BE2C (cell line): Measurements from ENCODE around the gene AOC3.

Experiments
- DNase-seq: peaks from one replicate; pipeline ENCODE4 v3.0.0-alpha.2; 2020
- H3K27me3 ChIP-seq: fragments of 250-450 bp; sonication (Bioruptor Pico); 2 replicates; pipeline ENCODE4 v1.5.1; 2020; ENCODE audit warnings: mild to moderate bottlenecking
- H3K36me3 ChIP-seq: fragments of 250-450 bp; sonication (Bioruptor Pico); 2 replicates; pipeline ENCODE4 v1.5.1; 2020; ENCODE audit warnings: mild to moderate bottlenecking
- H3K4me1 ChIP-seq: fragments of 250-450 bp; sonication (Bioruptor Pico); 2 replicates; pipeline ENCODE4 v1.5.1; 2020
- H3K4me3 ChIP-seq: 2 replicates; pipeline ENCODE4 v1.5.1; 2011; ENCODE audit warnings: low read depth, low read length
- H3K9me3 ChIP-seq: fragments of 250-450 bp; sonication (Bioruptor Pico); 2 replicates; pipeline ENCODE4 v1.5.1; 2020
- TF ChIP-seq, protein P1 (sequence below): IDR thresholded peaks from 2 replicates; pipeline ENCODE4 v1.5.1; 2012; ENCODE audit warnings: mild to moderate bottlenecking, low read depth, low read length

The AOC3 gene

DNA sequence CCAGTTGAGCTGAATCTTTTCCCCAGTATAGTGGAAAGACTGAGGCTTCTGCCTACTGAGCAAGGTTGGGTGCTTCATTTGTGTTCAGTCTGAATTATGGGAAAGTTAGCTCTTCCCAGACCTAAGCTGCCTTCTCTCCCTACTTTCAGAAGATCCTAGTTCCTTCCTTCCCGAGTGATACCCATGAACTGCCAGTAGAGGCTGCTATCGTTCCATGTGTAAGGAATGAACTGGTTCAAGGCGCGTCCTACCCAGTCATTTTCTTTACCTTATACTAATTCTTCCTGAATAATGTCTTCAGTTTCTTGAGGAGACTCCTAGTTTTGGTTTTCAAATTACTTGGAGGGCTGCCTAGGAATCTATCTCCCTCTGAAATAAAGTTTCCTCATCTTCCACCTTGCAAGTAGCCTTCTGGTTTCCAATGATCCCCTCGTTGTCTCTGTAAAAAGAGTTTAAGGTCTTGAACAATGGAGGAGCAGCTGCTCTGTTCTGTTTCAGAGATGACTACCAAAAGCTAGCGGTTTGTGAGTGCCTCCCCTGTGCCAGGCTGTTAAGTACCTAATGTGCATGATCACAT, 7.6 kb upstream of the AOC3 start:
- Histone ChIP-seq H3K4me1 (no peaks in the 10 kb centered on the region), H3K27me3 (no peaks in the 10 kb centered on the region), H3K36me3 (peaks cover 48% of the 10 kb centered on the region), H3K9me3 (no peaks in the 10 kb centered on the region), H3K4me3 (no peak overlapping the region)
- TF ChIP-seq, protein P1, sequence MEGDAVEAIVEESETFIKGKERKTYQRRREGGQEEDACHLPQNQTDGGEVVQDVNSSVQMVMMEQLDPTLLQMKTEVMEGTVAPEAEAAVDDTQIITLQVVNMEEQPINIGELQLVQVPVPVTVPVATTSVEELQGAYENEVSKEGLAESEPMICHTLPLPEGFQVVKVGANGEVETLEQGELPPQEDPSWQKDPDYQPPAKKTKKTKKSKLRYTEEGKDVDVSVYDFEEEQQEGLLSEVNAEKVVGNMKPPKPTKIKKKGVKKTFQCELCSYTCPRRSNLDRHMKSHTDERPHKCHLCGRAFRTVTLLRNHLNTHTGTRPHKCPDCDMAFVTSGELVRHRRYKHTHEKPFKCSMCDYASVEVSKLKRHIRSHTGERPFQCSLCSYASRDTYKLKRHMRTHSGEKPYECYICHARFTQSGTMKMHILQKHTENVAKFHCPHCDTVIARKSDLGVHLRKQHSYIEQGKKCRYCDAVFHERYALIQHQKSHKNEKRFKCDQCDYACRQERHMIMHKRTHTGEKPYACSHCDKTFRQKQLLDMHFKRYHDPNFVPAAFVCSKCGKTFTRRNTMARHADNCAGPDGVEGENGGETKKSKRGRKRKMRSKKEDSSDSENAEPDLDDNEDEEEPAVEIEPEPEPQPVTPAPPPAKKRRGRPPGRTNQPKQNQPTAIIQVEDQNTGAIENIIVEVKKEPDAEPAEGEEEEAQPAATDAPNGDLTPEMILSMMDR: peak; percentile 100
- peak; percentile 45 for DNase-seq

GRCh38 chr17:42844271-42844670, 6.7 kb upstream of the AOC3 start, which contains the start of gene AOC2:
AOC2 (plus strand) TSS chr17:42844580; CDS start chr17:42844627, 47 bp downstream.
- H3K4me3 ChIP-seq: no peak within 1 kb of the TSS
- H3K9me3 ChIP-seq: no peaks in the 10 kb centered on the region
- TF ChIP-seq, protein P1: no peak
- H3K4me1 ChIP-seq: no peaks in the 10 kb centered on the region
- H3K27me3 ChIP-seq: no peaks in the 10 kb centered on the region
- peaks cover 39% of the 10 kb centered on the region for H3K36me3 ChIP-seq
- no peak for DNase-seq

DNA sequence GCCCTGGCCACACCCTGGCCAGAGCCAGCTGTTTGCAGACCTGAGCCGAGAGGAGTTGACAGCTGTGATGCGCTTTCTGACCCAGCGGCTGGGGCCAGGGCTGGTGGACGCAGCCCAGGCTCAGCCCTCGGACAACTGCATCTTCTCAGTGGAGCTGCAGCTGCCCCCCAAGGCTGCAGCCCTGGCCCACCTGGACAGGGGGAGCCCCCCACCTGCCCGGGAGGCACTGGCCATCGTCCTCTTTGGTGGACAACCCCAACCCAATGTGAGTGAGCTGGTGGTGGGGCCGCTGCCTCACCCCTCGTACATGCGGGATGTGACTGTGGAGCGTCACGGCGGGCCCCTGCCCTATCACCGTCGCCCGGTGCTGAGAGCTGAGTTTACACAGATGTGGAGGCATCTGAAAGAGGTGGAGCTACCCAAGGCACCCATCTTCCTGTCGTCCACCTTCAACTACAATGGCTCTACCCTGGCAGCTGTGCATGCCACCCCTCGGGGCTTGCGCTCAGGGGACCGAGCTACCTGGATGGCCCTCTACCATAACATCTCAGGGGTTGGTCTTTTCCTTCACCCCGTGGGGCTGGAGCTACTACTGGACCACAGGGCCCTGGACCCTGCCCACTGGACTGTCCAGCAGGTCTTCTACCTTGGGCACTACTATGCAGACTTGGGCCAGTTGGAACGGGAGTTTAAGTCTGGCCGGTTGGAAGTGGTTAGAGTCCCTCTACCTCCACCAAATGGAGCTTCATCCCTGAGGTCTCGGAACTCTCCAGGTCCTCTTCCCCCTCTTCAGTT, 6.0 kb upstream of the AOC3 start:
- TF ChIP-seq, protein P1: no peak
- Histone ChIP-seq H3K4me3 (no peak overlapping the region), H3K9me3 (no peaks in the 10 kb centered on the region), H3K36me3 (peaks cover 34% of the 10 kb centered on the region), H3K4me1 (no peaks in the 10 kb centered on the region), H3K27me3 (no peaks in the 10 kb centered on the region)
- no peak for DNase-seq

- no peaks in the 10 kb centered on the region for H3K4me1 ChIP-seq
- H3K4me3 ChIP-seq: no peak overlapping the region
- H3K9me3 ChIP-seq: no peaks in the 10 kb centered on the region
- TF ChIP-seq, protein P1: no peak
- H3K36me3 ChIP-seq: peaks cover 29% of the 10 kb centered on the region
- no peaks in the 10 kb centered on the region for H3K27me3 ChIP-seq
- no peak for DNase-seq
Observed at GRCh38 chr17:42845556-42845917, 5.5 kb upstream of the AOC3 start.

GRCh38 chr17:42845918-42846593, 4.9 kb upstream of the AOC3 start:
- H3K4me1 ChIP-seq: no peaks in the 10 kb centered on the region
- peaks cover 27% of the 10 kb centered on the region for H3K36me3 ChIP-seq
- TF ChIP-seq, protein P1: no peak
- no peaks in the 10 kb centered on the region for H3K9me3 ChIP-seq
- no peaks in the 10 kb centered on the region for H3K27me3 ChIP-seq
- no peak for DNase-seq
- no peak overlapping the region for H3K4me3 ChIP-seq
